ENCODE data around the gene HIGD1B.

HIGD1B gene

DNA sequence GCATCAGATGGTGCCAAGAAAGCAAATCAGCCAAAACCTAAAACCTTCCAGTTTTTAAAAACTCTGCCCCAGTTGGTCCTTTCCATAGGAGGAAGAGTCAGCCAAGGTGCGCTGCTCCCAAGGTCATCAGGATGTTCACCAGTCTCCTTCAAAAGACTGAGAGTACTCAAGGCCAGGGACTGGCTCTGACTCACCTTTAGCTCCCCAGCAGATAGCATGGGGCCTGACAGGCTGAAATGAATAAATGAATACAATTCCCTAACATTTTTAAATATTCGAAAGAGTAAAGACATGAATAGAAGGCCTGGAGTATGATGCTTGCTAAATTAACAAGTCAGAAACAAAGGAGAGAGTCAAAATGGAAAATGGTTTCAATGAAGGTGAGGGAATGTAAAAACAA is 32.4 kb downstream of the HIGD1B start:
- FAIRE-seq: no peak

DNA sequence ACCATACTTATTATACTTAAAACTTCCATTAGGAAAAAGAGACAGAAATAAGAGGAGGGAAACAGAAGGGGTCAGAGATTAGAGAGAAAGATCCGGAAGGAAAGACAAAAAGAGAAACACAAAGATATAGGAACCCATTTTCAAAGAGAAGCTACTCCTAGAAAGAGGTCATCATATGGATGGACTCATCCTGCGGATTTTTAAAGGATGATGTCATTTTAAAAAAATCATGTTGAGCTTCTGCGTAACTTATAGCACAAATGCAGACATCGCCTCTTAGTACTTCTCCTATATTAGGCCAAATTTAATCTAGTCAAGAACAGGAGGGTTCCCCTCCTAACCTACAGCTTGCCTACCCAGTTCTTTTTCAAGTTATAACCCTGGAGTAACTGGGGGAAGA is 33.5 kb downstream of the HIGD1B start:
- no peak for FAIRE-seq

DNA sequence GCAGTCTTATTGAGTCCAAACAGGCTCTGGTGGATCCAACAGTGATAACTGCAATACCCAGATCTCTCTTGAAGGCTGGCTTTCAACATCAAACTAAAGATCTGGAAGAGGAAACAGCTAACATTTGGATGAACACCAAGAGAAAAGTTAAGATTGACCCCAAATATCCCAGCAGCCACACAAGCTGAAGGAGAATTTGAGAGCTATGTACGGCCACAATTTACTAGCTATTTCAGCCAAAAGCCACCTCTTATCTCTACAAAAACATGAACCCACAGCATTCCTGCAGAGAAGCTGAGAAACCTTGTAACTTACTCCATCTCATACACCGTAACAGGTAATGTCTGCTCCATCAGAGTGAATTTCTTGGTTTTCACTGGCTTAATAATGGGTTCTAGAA is 37.3 kb downstream of the HIGD1B start:
- FAIRE-seq: no peak

DNA sequence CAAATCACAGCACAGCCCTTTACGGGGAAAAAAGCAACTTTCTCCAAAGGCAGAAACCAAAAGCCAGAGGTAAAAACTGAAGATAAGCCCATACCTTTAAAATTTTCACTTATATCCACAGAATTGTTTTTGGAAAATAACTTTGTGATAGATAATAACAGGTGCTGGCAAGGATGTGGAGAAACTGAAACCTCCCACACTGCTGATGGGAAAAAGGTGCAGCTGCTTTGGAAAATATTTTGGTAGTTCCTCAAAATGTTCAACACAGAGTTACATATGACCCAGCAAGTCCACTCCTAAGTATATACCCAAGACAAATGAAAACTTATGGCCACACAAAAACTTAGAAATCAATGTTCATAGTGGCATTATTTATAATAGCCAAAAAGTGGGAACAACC is 39.3 kb downstream of the HIGD1B start:
- FAIRE-seq: no peak

DNA sequence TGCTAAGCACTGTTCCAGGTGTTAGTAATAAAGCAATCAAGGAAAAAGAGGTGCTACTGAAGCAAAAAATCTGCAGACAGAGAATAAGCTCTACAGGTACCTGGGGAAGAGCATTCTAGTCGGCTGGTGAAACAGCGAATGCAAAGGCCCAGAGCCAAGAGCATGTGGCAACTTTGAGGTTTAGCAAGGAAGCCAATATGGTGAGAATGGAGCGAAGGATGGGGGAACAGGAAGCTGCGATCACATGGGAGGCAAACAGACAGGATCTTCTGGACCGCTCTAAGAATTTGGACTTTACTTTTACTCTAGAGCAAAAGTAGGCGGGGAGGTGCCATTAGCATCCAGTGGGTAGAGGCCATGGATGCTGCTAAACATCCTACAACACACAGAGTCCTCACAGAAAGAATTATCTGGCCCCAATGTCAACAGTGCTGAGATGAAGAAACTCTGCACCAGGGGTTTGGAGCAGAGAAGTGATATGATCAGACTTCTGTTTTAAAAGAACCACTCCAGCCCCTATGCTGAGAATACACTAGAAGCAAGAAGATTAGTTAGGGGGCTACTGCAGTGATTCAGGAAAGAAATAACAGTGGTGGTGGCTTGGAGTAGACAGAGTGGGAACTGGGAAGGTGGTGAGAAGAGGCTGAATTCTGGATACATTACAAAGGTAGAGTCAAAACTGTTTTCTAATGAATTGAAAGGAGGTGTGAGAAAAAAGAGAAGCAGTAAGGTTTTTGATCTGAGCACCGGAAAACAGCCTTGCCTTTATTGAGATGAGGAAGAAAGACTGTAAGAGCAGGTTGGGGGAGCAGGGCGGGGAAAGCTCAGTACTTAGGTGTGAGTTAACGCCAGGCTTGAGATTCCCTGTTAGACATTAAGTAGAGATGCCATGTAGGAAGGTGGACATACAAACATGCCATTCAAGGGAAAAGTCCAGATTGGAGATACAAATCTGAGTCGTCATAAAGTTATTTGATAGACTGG is 40.6 kb downstream of the HIGD1B start:
- no peak for FAIRE-seq

GRCh38 chr17:44889003-44889402 is 41.3 kb downstream of the HIGD1B start:
- no peak for FAIRE-seq

DNA sequence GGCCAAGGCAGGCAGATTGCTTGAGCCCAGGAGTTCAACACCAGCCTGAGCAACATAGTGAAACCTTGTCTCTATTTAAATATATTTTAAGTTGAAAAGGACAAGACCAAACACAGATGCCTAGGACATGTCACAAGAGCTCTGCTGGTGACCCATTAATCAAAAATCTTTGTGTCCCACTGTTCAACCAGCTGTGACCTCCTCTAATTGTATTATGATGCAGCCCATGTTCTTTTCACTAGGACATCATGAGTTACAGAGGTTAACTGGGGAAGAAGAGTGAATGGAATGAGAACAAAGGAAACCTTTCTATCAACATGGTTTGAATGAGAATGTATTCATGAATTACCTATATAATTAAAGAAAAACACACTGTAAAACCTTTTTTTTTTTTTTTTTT is 44.6 kb downstream of the HIGD1B start:
- no peak for FAIRE-seq

DNA sequence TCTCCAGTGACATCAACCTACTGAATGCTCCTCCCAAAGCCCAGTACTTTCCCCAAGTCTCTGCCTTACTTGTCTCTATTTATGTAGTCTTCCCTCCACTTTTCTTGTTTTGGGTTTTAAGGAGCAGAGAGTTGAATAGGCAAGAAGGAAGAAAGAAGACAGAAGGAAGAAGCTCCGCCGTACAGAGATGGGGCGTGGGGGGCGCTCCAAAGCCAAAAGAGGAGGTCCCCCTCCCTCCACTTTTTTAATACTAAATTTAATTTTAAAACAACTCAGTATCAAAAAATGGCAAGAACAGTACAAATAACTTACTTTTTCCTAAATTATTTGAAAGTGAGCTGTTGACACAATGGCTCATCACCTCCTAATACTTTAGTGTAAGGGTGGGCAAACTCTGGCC is 47.0 kb downstream of the HIGD1B start:
- FAIRE-seq: no peak

DNA sequence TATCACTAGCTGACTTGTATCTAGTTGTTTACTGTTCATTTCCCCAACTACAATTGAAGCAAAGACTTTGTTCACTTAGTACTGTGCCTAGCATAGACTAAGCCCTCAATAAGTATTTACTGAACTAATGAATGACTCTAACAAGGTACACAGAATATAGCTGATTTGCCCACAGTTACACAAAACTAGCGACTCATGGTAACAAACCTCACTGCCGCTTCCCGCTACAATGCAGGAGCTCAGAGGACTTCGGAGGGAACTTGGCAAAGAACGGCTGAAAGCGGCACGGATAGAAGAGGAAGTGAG is 51.0 kb downstream of the HIGD1B start:
- no peak for FAIRE-seq

GRCh38 chr17:44899074-44899782 is 51.5 kb downstream of the HIGD1B start, which contains the start of gene EFTUD2:
Gene EFTUD2 (minus strand): TSS chr17:44899445. CDS start chr17:44894521, 4,924 bp downstream.
- no peak for FAIRE-seq
